Measurements from ENCODE around the gene LDB1.

LDB1 gene

DNA sequence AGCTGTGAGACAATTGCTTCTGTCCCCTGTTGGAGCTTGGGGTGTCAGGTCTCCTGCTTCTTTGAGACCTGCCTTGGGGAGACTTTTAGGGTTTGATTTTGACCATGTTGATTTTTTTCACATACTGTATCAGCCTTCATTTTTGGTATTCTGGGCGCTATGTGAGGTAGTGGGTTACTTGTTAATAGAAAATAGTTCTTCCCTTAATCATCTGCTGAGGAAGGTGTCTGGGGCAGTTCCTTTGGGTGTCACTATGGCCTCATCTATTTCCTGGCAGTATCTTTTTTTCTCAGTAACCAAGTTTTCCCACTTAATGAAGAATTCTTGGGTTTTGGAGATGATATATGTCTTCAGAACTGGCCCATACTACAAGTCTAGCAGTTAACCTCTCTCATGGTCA lies 27.4 kb upstream of the LDB1 start:
- TF ChIP-seq, protein P1, sequence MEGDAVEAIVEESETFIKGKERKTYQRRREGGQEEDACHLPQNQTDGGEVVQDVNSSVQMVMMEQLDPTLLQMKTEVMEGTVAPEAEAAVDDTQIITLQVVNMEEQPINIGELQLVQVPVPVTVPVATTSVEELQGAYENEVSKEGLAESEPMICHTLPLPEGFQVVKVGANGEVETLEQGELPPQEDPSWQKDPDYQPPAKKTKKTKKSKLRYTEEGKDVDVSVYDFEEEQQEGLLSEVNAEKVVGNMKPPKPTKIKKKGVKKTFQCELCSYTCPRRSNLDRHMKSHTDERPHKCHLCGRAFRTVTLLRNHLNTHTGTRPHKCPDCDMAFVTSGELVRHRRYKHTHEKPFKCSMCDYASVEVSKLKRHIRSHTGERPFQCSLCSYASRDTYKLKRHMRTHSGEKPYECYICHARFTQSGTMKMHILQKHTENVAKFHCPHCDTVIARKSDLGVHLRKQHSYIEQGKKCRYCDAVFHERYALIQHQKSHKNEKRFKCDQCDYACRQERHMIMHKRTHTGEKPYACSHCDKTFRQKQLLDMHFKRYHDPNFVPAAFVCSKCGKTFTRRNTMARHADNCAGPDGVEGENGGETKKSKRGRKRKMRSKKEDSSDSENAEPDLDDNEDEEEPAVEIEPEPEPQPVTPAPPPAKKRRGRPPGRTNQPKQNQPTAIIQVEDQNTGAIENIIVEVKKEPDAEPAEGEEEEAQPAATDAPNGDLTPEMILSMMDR (IDR thresholded peaks at IDR 0.05; ENCODE audit: control insufficient read depth, insufficient read depth, low read depth, low read length, missing control alignments) = no peak
- H3K4me3 ChIP-seq (ENCODE audit: control insufficient read depth, low read depth, low read length) = no peak overlapping the region
- DNase-seq (ENCODE audit: low read depth) = no peak

DNA sequence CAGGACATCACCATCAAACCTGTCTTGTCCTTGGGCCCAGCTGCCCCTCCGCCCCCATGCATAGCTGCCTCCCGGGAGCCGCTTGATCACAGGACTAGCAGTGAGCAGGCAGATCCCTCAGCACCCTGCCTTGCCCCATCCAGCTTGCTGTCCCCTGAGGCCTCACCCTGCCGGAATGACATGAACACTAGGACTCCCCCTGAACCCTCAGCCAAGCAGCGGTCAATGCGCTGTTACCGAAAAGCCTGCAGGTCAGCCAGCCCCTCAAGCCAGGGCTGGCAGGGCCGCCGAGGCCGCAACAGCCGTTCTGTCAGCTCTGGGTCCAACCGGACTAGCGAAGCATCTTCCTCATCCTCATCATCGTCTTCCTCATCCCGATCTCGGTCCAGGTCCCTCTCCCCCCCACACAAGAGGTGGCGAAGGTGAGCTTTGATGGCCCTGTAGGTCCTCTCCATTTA lies 26.8 kb upstream of the LDB1 start:
- TF ChIP-seq, protein P1 (IDR thresholded peaks at IDR 0.05; ENCODE audit: control insufficient read depth, insufficient read depth, low read depth, low read length, missing control alignments) = no peak
- DNase-seq (ENCODE audit: low read depth) = no peak
- no peak overlapping the region for H3K4me3 ChIP-seq (ENCODE audit: control insufficient read depth, low read depth, low read length)

DNA sequence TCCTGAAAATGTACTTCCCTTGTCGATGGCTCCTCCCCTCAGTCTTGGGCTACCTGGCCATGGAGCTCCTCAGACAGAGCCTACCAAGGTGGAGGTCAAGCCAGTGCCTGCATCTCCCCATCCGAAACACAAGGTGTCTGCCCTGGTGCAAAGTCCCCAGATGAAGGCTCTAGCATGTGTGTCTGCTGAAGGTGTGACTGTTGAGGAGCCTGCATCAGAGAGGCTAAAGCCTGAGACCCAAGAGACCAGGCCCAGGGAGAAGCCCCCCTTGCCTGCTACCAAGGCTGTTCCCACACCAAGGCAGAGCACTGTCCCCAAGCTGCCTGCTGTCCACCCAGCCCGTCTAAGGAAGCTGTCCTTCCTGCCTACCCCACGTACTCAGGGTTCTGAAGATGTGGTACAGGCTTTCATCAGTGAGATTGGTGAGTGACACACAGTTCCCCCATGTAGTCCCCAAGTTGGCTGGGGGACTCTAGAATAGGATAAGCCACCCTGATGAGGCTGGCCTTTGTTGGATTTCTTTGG lies 21.5 kb upstream of the LDB1 start:
- no peak for DNase-seq (ENCODE audit: low read depth)
- TF ChIP-seq, protein P1 (IDR thresholded peaks at IDR 0.05; ENCODE audit: control insufficient read depth, insufficient read depth, low read depth, low read length, missing control alignments) = no peak
- H3K4me3 ChIP-seq (ENCODE audit: control insufficient read depth, low read depth, low read length) = no peak overlapping the region

DNA sequence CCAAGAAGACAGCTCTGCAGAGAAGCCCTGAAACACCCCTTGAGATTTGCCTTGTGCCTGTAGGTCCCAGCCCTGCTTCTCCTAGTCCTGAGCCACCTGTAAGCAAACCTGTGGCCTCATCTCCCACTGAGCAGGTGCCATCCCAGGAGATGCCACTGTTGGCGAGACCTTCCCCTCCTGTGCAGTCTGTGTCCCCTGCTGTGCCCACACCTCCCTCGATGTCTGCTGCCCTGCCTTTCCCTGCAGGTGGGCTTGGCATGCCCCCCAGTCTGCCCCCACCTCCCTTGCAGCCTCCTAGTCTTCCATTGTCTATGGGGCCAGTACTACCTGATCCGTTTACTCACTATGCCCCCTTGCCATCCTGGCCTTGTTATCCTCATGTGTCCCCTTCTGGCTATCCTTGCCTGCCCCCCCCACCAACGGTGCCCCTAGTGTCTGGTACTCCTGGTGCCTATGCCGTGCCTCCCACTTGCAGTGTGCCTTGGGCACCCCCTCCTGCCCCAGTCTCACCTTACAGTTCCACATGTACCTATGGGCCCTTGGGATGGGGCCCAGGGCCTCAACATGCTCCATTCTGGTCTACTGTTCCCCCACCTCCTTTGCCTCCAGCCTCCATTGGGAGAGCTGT lies 20.9 kb upstream of the LDB1 start:
- H3K4me3 ChIP-seq (ENCODE audit: control insufficient read depth, low read depth, low read length) = no peak overlapping the region
- no peak for DNase-seq (ENCODE audit: low read depth)
- TF ChIP-seq, protein P1 (IDR thresholded peaks at IDR 0.05; ENCODE audit: control insufficient read depth, insufficient read depth, low read depth, low read length, missing control alignments) = no peak

DNA sequence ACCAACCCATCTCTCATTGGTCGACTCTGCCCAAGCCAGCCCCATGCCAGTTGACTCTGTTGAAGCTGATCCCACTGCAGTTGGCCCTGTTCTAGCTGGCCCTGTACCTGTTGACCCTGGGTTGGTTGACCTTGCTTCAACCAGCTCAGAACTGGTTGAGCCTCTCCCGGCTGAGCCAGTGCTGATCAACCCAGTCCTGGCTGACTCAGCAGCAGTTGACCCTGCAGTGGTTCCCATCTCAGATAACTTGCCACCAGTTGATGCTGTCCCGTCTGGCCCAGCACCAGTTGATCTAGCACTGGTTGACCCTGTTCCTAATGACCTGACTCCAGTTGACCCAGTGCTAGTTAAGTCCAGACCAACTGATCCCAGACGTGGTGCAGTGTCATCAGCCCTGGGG lies 20.1 kb upstream of the LDB1 start:
- no peak for DNase-seq (ENCODE audit: low read depth)
- TF ChIP-seq, protein P1 (IDR thresholded peaks at IDR 0.05; ENCODE audit: control insufficient read depth, insufficient read depth, low read depth, low read length, missing control alignments) = no peak
- H3K4me3 ChIP-seq (ENCODE audit: control insufficient read depth, low read depth, low read length) = no peak overlapping the region

DNA sequence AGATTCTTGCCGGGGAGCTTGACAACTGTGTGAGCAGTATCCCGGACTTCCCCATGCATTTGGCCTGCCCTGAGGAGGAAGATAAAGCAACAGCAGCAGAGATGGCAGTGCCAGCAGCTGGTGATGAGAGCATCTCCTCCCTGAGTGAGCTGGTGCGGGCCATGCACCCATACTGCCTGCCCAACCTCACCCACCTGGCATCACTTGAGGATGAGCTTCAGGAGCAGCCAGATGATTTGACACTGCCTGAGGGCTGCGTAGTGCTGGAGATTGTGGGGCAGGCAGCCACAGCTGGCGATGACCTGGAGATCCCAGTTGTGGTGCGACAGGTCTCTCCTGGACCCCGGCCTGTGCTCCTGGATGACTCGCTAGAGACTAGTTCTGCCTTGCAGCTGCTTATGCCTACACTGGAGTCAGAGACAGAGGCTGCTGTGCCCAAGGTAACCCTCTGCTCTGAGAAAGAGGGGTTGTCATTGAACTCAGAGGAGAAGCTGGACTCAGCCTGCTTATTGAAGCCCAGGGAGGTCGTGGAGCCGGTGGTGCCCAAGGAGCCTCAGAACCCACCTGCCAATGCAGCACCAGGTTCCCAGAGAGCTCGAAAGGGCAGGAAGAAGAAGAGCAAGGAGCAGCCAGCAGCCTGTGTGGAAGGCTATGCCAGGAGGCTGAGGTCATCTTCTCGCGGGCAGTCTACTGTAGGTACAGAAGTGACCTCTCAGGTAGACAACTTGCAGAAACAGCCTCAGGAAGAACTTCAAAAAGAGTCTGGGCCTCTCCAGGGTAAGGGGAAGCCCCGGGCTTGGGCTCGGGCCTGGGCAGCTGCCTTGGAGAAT lies 19.3 kb upstream of the LDB1 start:
- TF ChIP-seq, protein P1 (IDR thresholded peaks at IDR 0.05; ENCODE audit: control insufficient read depth, insufficient read depth, low read depth, low read length, missing control alignments) = no peak
- DNase-seq (ENCODE audit: low read depth) = no peak
- no peak overlapping the region for H3K4me3 ChIP-seq (ENCODE audit: control insufficient read depth, low read depth, low read length)
